GM18505 (cell line): Measurements from ENCODE around the gene VIP.

Experiments
- ATAC-seq: cut with Tn5 transposase; IDR thresholded peaks from one replicate; pipeline ENCODE4 v1.9.1; 2021; ENCODE audit not compliant: unreplicated experiment
- POLR2A ChIP-seq: IDR thresholded peaks from 4 replicates; pipeline ENCODE4 v1.6.1; 2011; ENCODE audit warnings: borderline replicate concordance; ENCODE audit not compliant: insufficient read depth, insufficient read length; ENCODE audit errors: extremely low read depth

The VIP gene

DNA sequence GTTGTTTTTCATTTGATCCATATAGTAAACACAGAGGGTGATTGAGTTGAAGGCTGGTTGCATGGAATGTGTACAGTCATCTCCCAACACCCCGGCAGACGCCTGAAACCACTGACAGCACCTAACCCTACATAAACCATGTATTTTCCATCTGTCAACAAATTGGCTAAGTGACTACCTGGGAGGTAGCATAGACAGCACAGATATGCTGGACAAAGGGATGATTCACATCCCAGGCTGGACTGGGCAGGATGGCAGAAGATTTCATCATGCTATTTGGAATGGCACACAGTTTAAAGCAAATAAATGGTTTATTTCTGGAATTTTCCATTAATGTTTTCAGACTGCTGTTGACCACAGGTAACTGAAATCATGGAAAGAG is 4.4 kb upstream of the VIP start:
- TF ChIP-seq POLR2A, result no peak
- ATAC-seq, result no peak

DNA sequence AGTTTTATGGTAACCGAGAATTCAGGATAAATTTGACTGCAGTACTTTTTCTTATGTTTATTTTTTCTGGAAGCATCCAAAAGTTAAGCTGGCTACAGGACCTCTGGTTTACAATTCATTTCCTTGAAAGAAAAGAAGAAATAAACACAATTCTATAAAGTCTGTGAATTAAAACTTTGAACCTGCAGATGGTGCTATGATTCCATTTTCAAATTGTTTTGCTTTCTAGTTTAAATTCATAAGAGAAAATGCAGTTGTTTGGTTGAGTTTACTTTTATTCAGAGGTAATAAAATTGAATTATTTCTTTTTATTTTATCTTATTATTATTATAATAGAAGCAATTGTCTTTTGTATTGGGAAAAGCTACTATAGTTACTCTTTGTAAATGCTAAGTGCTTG is 1.8 kb upstream of the VIP start:
- no peak for ATAC-seq

DNA sequence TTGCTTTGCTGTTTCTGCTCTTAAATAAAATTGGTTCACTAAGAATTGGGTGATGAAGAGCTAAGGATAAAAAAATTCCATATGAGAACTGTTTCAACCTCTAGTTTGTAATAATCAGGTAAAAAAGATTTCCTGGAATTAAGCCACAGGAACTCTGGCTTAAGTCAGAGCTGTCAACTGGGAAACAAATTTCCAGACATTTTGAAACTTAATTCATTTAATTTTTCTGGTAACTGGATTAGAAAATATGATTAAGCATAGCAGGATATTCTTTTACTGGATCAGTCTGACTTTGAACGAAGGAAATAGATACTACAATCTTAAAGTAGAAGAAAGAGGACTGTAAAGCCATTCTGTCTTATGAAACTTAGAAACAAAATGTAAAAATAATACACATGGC is 1.3 kb upstream of the VIP start:
- no peak for TF ChIP-seq POLR2A
- ATAC-seq, result no peak

More for the DNA sequence above, 1.8 kb upstream of the VIP start:
- no peak for TF ChIP-seq POLR2A

DNA sequence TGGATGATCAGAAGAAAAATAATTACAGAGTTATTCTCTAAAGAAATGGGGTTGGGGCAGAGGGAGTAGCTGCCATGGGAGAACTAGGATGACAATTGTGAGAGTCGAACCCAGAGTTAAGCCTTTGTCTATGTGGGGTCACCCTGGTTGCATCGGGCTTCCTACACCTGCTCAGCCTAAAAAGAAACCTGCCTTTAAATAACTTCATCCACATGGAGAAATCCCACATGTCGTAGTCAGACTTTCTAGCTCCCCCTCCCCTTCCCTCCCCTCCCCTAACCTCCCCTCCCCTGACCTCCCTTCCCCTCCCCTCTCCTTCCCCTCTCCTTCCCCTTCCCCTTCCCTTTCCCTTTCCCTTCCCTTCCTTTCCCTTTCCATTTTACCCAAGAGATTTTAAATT is 14.7 kb downstream of the VIP start:
- no peak for ATAC-seq
- TF ChIP-seq POLR2A, result no peak

DNA sequence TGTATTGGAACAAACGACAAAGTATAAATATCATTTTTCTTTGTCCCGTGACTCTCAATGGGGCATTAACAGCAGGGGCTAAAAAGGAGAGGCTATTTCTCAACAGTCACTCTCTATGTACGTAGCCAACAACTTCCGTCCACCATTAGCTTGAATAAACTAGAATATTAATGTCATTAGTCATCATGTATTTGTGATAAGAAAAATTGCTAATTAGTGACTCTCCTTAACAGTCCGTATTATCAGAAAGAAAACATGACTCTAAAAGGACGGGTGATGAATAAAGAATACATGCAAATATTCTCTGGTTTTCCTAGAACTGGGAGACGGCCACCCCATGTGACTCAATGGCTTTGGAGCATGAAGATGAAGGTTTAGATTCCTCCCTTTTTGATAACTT is 18.6 kb downstream of the VIP start:
- no peak for TF ChIP-seq POLR2A
- ATAC-seq, result no peak

DNA sequence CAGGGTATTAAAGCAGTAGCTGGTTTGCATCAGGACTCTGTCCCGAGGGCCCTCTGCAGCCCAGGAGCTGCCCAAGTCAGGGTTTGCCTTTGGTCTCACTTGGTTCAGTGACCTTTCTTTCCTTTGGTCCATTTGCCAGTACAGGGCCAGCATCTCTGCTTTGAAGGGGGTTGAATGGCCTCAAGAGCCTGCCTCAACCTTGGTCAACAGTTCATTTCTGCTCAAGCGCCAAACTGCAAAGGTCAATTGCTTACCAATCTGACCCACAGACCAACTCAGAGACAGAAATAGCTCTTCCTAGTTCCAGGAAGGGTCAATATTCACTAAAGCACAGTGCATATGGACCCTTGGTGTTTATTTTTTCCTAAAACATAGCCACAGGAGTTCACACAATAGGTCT is 19.4 kb downstream of the VIP start:
- ATAC-seq, result no peak
- no peak for TF ChIP-seq POLR2A

DNA sequence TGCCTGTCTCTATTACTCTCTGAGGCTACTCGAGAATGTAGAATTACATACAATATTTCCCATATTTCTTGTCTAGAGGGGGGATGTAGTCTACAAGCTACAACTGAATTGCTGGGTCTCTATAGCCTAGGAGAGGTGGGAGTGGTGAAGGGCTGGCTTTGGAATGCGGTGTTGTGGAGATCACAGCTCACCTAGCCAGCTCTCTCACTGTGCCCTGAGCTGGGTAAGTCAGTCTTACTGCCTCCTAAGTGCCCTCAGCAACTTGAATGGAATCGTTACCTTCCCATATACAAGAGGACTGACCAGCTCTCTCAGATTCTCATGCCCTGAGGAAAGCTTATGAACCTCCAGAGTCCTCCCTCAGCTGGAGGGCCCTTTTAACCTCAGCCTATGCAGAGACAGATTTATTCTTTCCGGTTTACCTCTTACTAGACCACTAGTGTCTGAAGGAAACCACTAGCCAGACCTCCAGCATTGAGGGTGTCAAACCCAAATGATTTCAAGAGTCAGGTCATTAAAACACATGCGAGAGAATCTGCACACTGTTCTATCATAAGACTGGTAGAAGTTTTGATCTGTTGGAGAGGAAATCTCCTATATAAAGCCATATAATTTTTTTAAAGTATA is 20.6 kb downstream of the VIP start:
- no peak for ATAC-seq
- no peak for TF ChIP-seq POLR2A

DNA sequence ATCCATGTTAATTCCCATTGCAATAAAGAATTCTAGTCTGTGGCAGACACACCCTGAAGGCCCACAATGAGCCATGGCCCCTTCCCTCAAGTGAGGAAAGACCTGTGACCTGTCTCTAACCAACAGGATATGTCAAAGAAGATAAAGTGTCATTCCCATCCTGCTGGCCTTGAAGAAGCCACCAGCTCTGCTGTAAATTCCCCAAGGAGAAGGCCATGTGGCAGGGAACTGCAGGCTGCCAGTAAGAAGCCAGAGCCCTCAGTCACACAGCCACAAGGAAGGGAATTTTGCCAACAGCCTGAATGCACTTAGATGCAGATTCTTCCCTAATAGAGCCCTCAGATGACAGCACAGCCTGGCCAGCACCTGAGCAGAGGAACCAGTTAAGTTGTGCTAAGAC is 24.8 kb downstream of the VIP start:
- ATAC-seq, result no peak
- no peak for TF ChIP-seq POLR2A

DNA sequence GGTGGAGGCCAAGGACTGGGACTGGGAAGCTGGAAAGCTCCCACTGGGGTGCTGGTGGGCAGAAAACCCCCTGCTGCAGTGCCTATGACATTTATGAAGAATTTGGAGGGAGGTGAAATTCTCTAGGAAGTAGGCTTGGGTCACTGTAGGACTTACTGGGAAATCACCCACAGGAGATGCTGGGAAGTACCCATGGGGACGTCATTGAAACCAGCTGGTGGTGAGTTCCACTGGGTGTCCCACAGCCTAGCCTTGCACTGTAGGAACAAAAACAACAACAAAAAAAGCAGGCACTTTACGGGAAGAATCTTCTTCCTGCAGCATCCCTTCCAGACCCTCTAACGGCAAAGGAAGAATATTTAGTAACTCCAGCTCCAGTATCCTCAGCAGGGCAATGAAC is 26.2 kb downstream of the VIP start:
- no peak for ATAC-seq
- no peak for TF ChIP-seq POLR2A

DNA sequence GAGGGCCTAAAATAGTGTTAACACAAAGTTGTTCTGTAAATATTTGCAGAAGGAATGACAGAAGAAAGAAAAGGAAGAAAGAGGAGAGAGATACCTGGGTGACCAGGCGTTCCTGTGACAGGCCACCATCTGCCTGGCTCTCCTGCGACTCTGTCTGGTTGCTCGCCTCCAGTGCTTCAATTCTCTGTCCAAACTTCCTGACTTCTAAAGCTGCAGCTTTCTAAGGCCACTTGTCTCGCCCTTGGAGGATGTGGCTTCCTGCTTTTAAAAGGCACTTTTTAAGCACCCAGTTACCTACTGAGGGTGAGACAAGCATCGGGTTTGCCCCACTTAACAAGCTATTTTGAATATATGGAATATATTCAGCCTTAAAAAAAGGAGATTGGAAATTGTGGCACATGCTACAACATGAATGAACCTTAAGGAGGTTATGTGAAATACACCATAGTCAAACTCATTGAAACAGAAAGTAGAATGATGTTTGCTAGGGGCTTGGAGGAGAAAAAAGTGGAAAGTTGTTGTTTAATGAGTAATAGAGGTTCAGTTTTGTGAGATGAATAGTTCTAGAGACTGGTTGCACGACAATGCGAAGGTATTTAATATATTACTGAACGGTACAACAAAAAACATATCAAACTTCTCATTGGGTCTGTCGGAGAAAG is 32.8 kb downstream of the VIP start:
- no peak for ATAC-seq
- no peak for TF ChIP-seq POLR2A

DNA sequence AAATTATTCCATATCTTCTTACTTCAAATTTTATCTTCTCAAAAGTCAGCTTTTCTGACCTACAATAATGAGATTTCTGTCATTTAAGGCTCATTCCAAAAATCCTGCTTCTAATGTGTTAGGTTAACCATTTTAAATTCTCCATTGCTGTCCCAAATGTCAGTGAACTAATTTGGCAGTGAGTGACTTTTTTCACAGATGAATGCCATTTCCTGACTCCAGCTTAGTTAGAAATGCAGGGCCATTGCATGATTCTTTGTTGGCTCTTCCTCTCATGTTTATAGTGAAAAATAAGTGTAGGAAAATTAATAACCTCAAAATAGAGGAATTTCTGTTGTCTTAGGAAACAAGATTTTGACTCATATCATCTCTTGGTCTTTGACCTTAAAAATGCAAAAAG is 44.1 kb downstream of the VIP start:
- TF ChIP-seq POLR2A, result no peak
- ATAC-seq, result no peak

DNA sequence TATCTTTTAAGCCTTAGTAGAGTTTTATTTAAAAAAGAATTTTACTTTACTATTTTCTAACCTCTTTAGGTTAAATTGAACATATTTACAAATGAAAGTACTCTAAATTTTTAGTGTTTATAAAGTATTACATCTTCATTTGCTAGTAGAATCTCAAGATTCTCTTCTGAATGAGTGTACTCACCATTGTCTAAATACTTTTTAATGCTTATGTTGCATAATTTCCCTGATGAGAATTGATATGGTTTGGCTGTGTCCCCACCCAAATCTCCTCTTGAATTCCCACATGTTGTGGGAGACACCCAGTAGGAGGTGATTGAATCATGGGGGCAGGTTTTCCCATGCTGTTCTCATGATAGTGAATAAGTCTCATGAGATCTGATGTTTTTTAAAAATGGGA is 53.6 kb downstream of the VIP start:
- no peak for TF ChIP-seq POLR2A
- no peak for ATAC-seq
